ELR (cell line): ENCODE data around the gene OR7A5.
"Not testable (repeated sequence)": the region's sequence is repeated elsewhere in the genome, so short reads cannot be mapped to it uniquely, and the experiment has no call there.

Source experiments
- DNase-seq: peaks from one replicate; pipeline ENCODE4 v3.0.0-alpha.2; 2015; ENCODE audit warnings: low read depth

Gene OR7A5

DNA sequence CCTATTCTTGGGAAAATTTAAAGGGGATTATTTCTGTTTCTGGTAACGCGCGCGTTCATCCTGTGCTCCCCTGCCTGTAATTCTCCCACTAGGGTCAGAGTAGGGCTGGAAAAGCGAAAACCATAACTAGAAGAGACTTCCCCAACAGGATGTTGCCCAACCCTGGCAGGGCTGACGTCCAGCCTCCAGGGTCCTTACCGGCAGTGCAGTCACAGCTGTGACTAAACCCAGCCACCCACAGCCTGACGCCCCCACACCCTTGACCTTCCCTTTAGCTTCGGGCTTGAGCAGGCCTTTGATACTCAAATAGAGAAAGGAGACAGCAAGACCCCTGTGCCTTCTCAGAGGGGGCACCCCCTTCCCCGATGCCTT, 50.3 kb downstream of the OR7A5 start:
- peak; percentile 76 for DNase-seq

DNA sequence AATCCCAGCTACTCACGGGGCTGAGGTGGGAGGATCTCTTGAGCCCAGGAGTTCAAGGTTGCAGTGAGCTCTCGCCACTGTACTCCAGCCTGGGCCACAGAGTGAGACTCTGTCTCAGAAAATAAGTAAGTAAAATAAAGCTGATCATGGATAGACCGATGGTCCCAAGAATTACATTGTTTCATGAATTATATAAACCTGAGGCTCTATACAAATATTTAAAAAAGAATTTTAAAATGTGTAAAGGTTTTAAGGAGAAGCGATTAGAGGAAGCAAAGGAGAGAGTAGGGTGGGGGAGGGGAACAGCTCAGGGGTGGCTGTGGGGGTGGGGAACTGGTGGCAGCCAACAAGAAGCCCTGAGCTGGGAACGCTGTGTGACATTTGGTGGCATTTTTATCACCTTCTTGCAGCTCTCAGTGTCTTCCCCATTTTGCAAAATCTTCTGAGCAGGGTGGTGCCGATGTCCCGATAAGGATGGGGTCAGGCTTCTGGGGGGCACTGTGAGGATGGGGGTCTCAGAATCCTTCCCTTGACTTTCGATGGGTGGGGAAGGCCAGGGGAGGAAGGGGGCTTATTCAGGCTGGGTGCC, 51.5 kb downstream of the OR7A5 start:
- DNase-seq: not testable (repeated sequence)

DNA sequence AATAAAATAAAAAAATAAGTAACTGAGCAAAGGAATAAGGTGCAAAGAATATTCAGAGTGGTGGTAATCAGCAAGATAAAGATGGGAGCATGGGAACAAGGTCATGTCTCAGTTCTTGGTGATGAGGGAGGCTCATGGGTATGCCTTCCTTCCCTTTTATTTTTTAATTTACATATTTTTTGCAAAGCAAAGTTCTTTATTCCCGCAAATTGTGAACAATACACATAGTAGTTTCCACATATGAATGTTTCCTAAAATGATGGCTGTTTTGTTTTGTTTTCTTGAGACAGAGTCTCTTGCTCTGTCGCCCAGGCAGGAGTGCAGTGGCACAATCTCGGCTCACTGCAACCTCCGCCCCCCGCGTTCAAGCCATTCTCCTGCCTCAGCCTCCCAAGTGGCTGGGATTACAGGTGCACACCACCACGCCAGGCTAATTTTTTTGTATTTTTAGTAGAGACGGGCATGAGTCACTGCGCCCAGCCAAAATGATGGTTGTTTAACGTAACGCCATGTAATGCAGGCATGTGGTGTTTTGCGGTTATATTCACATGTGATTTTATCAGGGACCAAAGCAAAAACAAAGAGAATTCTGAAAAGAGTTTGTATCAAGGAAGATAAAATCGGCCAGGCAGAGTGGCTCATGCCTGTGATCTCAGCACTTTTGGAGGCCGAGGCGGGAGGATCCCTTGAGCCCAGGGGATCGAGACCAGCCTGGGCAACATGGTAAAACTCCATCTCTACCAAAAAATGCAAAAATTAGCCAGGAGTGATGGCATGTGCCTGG, 52.2 kb downstream of the OR7A5 start:
- DNase-seq: no peak

DNA sequence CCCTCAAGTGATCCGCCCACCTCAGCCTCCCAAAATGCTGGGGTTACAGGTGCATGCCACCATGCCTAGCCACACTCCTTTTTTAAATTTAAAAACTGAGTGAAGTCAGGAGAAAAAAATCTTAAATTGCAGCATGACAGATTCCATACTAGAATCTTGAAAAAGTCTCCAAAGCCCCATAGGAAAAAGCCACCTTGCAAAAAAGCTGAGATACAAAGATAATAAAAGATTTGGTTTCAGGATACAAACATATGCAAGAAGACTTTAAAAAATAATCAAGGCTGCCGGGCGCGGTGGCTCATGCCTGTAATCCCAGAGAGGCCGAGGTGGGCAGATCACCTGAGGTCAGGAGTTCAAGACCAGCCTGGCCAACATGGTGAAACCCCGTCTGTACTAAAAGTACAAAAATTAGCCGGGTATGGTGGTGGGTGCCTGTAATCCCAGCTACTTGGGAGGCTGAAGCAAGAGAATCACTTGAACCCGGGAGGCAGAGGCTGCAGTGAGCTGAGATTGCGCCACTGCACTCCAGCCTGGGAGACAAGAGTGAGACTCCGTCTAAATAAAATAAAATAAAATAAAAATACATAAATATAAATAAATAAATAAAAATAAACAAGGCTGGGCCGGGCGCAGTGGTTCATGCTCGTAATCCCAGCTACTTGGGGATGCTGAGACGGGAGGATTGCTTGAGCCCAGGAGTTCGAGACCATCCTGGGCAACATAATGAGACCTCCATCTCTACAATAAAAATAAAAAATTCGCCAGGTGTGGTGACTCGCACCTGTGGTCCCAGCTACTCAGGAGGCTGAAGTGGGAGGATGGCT, 53.1 kb downstream of the OR7A5 start:
- not testable (repeated sequence) for DNase-seq

DNA sequence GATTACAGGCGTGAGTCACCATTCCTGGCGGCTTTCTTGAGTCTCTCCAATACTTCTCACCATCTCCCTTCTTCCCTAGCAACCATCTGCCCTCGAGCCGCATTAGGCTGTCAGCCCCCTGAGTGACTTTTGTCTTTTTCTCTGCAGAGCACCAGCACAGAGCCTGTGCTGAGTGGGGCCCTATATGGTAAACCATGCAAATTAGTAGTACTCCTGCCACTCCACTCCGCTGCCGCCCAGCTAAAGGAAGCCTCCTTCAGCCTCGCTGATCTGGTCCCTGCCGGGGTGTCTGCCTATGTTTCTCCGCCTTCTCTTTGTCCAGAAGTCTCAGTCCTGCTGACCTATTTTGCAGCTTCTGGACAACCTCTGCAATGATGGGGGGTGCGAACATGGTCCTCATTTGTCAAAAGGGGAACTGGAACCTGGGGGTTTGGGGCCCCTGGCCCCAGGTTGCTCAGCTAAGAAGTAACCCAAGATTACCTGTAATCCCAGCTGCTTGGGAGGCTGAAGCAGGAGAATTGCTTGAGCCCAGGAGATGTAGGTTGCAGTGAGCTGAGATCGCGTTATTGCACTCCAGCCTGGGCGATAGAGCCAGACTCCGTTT, 54.3 kb downstream of the OR7A5 start:
- not testable (repeated sequence) for DNase-seq

DNA sequence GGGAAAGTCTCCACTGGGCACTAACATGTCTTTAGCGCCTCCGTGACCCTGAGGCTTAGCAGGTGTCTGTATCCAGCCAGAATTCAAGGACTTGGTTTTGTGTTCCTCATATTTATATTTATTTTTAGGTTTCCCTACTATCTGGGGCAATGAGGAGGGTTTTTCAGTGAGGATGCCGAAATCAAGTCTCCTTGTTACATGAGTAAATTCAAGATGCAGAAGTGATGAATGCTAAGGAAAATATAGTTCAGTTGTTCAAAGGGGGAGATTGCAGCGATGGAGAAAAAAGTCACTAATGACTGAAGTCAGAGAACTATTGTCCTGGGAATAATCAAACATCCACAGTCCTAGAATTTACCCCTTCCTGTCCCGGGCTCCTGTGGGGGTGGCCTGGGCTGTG, 55.8 kb downstream of the OR7A5 start:
- DNase-seq: no peak

DNA sequence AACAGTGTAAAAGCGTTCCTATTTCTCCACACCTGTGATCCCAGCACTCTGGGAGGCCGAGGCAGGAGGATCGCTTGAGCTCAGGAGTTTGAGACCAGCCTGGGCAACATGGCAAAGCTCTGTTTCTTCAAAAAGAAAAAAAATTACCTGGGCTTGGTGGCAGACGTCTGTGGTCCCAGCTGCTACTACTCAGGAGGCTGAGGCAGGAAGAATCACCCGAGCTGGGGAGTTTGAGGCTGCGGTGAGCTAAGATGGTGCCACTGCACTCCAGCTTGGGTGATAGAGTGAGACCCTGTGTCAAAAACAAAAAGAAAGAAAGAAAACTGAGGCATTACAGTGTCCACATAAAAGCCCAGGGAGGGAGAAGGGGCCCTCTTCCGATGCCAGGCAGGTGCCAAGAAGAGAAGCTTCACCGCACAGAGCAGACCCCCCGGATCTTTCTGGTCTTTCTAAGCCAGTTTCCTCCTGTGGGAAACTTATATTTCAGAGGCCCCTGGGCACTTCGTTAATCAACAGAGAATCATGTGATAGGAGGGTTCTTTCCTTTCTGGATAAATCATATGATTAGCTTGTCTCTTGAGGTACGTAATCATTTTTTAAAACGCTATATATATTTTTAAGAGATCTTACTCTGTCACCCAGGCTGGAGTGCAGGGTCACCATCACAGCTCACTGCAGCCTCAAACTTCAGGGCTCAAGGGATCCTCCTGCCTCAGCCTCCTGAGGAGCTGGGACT, 56.7 kb downstream of the OR7A5 start, which contains the start of gene ADGRE2:
Gene ADGRE2 (minus strand): TSS at position 451 of the 736 bp plus-strand sequence. CDS start 1,804 bp downstream, outside the sequence.
- DNase-seq: not testable (repeated sequence)

DNA sequence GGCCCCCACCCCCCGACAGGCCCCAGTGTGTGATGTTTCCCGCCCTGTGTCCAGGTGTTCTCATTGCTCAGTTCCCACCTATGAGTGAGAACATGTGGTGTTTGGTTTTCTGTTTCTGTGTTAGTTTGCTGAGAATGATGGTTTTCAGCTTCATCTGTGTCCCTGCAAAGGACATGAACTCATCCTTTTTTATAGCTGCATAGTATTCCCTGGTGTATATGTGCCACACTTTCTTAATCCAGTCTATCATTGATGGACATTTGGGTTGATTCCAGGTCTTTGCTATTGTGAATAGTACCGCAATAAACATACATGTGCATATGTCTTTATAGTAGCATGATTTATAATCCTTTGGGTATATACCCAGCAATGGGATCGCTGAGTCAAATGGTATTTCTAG, 57.3 kb downstream of the OR7A5 start:
- DNase-seq: not testable (repeated sequence)
